ENCODE results near the gene S100A5.
"Not testable (repeated sequence)": the region's sequence is repeated elsewhere in the genome, so short reads cannot be mapped to it uniquely, and the experiment has no call there.

S100A5 gene

DNA sequence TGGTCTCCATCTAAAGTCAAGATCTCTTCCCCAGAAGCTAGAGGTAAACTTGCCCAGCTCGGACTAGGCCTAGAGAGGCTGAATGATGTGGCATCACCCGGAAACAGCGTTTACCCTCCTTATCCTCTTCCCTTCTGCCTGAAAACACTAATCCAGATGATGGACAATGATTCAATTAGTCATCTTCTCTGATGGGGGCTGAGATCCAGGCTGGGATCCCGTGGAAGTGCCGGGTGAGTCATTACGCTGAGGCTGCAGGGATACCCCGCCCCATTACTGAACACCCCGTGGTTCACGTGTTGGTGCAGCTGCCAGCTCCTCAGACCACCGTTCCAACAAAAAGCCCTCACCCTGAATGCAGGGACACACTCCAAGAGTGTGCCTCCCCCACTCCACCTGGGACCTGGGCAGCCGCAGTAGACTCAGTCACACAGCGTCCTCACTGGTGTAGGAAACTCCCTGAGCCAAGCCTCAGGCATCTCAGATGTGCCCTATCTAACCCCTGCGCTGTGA lies 7.0 kb downstream of the S100A5 start:
- no peak for DNase-seq (ENCODE audit: low read depth in 2 of 2)

DNA sequence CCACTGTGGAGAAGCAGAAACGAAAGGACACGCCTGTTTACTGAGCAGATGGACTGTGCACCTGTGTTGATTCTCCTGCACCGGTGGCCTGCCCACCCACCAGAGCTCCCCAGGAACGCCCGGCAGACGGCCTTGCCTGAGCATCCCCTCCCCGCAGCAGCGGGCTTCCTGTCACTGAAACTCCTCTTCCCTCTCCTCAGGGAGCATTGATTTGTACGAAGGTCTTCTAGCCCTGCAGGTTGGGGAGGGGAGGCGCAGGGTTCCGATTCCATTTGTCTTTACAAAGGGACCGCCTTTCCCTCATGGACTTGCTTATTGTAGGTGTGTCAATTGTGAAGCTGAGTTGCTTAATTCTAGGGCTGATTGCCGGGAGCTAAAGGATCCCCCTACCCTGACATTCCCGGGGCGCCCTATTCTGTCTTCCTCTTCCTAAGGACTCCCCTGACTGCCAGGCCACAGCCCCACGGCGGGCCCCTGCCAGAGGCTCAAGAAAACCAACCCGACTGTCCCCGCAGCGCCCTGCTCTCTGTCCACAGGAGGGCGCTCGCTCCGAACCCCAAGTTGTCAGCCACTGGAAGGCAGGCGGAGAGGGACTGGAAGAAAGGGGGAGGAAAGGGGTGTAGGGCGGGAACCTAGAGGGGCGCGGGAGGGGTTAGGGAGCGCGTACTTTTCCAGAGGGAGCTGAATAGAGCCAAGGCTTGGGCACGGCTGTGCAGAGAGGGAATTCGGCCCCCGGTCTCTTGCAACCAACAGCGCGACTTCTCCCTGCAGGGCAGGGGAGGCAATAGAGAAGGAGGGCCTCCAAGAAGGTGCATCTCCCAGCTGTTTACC lies 7.8 kb downstream of the S100A5 start:
- DNase-seq (ENCODE audit: low read depth in 2 of 2) = no peak

- DNase-seq (ENCODE audit: low read depth in 2 of 2) = no peak
Measured at GRCh38 chr1:153532181-153532580, 8.6 kb downstream of the S100A5 start.

DNA sequence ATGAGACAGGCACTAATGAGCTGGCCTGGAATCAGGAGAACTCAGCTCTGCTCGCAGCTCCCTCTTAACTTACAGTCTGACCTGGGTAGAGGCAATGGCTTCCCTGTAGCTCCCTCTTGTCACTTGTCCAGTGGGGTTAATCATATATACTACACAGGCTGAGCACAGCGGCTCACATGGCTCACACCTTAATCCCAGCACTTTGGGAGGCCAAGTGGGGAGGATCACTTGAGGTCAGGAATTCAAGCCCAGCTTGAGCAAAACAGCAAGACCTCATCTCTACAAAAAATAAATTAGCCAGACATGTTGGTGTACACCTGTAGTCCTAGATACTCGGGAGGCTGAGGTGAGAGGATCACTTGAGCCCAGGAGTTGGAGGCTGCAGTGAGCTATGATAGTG lies 9.1 kb downstream of the S100A5 start:
- no peak for DNase-seq (ENCODE audit: low read depth in 2 of 2)

GRCh38 chr1:153527683-153528040 lies 13.1 kb downstream of the S100A5 start:
- DNase-seq (ENCODE audit: low read depth in 2 of 2) = no peak

- no peak for DNase-seq (ENCODE audit: low read depth in 2 of 2)
Measured at GRCh38 chr1:153527023-153527682, 13.6 kb downstream of the S100A5 start.

DNA sequence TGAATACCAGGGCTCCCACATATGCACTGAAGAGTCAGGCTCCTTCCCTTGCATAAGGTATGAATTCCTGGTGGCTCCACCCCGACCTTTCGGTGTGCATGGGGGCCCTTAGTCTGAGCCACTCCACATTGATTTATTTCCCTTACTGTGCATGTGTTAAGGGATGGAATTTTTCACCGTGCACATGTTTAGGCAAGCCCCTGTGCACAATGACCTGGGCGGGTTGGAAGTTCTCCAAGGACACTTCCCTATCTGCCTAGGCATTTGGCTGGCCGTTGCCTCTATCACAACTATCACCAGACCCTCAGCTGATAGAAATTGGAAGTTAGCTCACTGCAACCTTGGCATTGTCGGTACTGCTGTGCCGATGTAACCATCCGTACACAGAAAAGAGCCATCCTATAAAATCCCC lies 14.6 kb downstream of the S100A5 start:
- no peak for DNase-seq (ENCODE audit: low read depth in 2 of 2)

GRCh38 chr1:153525088-153525728 lies 15.5 kb downstream of the S100A5 start:
- no peak for DNase-seq (ENCODE audit: low read depth in 2 of 2)

DNA sequence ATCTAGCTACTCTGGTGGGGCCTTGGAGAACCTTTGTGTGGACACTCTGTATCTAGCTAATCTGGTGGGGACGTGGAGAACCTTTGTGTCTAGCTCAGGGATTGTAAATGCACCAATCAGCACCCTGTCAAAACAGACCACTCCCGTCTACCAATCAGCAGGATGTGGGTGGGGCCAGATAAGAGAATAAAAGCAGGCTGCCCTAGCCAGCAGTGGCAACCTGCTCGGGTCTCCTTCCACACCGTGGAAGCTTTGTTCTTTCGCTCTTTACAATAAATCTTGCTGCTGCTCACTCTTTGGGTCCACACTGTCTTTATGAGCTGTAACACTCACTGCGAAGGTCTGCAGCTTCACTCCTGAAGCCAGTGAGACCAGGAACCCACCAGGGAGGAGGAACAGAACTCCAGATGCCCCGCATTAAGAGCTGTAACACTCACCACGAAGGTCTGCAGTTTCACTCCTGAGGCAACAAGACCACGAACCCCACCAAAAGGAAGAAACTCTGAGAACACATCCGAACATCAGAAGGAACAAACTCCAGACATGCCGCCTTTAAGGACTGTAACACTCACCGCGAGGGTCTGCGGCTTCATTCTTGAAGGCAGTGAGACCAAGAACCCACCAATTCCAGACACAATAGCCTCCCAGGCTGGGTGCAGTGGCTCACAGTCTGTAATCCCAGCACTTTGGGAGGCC lies 18.2 kb downstream of the S100A5 start:
- not testable (repeated sequence) for DNase-seq (ENCODE audit: low read depth in 2 of 2)

DNA sequence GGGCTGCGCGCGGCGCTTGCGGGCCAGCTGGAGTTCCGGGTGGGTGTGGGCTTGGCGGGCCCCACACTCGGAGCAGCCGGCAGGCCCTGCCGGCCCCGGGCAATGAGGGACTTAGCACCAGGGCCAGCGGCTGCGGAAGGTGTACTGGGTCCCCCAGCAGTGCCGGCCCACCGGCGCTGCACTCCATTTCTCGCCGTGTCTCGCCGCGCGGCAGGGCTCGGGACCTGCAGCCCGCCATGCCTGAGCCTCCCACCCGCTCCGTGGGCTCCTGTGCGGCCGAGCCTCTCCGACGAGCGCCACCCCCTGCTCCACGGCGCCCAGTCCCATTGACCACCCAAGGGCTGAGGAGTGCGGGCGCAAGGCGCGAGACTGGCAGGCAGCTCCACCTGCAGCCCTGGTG lies 18.9 kb downstream of the S100A5 start:
- DNase-seq (ENCODE audit: low read depth in 2 of 2) = not testable (repeated sequence)

DNA sequence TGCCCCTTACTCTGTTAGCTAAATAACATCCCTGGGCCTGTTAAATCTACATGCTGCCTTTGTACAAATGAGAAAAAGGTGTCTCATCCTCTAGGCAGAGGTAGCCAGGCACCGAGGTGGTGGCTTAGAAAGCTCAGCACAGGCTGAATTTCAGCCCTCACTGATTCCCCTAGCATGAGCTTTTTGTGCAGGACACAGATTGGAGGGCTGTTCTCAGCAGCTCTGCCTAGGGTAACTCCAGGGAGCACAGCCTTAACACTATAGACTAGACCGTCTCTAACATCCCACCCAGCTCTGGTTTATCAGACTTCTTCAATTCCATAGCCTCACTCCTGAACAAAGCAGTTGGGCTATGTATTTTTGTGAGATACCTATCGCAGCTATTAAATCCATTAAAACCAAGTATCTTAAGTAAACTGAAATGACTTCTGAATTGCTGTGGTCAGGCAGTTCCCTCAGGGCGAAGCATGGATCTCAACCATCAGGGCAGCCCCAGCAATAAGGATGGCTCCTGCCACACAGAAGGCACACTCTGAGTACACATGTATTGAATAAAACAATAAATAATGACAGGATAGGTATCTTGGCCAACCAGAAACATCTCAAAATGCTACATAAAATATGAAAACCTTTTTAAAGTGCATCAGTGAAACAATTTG lies 19.8 kb downstream of the S100A5 start:
- no peak for DNase-seq (ENCODE audit: low read depth in 2 of 2)

DNA sequence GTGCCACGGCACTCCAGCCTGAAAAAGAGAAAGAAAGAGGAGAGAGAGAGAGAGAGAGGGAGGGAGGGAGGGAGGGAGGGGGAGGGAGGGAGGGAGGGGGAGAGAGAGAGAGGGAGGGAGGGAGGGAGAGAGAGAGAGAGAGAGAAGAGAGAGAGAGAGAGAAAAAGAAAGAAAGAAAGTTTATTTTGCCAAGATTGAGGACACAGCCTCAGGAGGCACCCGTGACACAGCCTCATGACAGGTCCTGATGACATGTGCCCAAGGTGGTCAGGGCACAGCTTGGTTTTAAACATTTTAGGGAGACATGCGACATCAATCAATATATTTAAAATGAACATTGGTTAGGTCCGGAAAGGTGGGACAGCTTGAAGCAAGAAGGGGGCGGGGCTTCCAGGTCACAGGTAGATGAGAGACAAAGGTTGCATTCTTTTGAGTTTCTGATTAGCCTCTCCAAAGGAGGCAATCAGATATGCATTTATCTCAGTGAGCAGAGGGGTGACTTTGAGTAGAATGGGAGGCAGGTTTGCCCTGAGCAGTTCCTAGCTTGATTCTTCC lies 20.5 kb downstream of the S100A5 start:
- DNase-seq (ENCODE audit: low read depth in 2 of 2) = not testable (repeated sequence)

GRCh38 chr1:153519242-153519641 lies 21.5 kb downstream of the S100A5 start:
- no peak for DNase-seq (ENCODE audit: low read depth in 2 of 2)

DNA sequence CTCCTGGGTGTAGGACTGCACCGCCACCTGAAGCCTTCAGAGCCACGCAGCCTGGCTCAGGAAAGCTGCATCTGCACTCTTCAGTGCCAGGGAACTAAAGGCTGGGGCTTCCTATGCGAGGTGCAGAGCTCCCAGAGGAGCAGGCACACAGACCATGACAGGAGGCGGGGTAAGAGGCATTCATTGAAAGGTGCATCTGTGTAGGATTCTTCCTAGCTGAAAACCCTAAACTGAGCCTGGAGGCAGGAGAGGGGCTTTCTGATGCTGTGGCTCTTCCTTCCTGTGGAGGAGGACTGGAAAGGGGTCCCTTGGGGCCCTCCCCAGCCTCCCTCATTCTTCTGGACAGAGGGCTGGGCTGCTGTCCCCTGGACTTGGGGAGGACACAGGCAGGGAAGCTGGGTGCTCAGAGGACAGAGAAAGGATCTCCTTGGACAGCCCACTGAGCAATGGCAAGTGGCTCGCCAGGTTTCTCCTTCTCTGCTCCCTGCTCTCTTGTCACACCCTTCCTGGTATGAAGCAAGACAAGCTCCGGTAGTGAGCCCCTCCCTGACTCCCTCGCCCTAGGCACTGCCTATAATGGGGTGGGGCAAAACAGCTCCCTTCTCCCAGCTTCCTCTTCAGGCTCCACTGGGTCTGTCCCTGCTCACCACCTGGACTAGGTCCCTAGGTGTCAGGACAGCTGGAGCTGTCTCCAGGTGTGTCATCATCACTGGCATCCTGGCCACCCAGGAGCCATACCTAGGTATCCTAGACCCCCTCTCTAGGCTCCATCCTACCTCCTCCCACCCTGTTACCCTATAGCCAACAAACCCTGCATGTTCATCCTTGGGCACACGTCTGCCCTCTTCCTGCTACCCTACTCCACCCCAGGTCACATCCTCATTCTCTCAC lies 25.0 kb downstream of the S100A5 start:
- DNase-seq (ENCODE audit: low read depth in 2 of 2) = no peak

- no peak for DNase-seq (ENCODE audit: low read depth in 2 of 2)
Measured at GRCh38 chr1:153513666-153514065, 27.1 kb downstream of the S100A5 start.

DNA sequence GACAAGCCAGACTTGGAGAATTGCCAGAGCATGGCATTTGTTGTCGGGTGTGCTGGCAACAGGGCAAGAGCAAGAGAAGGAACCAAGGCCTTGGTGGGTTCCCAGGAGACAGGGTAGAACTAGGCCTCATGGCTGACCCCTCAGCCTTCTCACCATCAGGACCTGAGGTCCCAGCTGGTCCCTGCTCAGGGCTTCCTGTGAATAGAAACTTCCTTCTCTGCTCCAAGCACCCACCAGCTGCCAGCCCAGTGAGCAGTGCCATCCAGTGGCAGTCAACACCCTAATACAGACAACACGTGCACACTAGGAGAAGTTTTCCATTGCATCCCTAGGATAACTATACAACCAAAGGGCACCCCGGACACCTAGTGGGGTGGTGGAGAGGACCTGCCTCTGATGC lies 27.7 kb downstream of the S100A5 start:
- DNase-seq (ENCODE audit: low read depth in 2 of 2) = no peak

GRCh38 chr1:153510984-153511410 lies 29.7 kb downstream of the S100A5 start:
- DNase-seq (ENCODE audit: low read depth in 2 of 2) = peak; percentile 51 to 61

GRCh38 chr1:153509729-153510354 lies 30.9 kb downstream of the S100A5 start:
- DNase-seq (ENCODE audit: low read depth in 2 of 2) = peak; percentile 30 to 35

GRCh38 chr1:153509036-153509435 lies 31.7 kb downstream of the S100A5 start:
- no peak for DNase-seq (ENCODE audit: low read depth in 2 of 2)
